Activated CD8-positive, alpha-beta T cell treated with anti-CD3 and anti-CD28 coated beads, Interleukin-2, amount 10 ng/mL, durations not matched to agents 7 days and 5 days (primary cell): ENCODE results near the gene GPR15. TPM values are rescaled to one million over a fixed set of nuclear protein-coding genes. Genes with fewer than 3 reads are reported as not detected.

Source experiments
- total RNA-seq, 2 experiments: library from RNA; stranded (reverse); gene quantifications; one replicate each; pipeline ENCODE4 v1.2.3, GENCODE V29; 2021

GPR15 gene
- total RNA-seq, 2 experiments from 2014 or later = 18.9 to 19.7 TPM

Other genes starting within 250 kb of the GPR15 start
- gene OR5H2, start 249.5 kb upstream of the GPR15 start, total RNA-seq = not detected
- not detected for gene OR5K4, start 178.1 kb upstream of the GPR15 start, total RNA-seq
- gene OR5K3, start 141.3 kb upstream of the GPR15 start, total RNA-seq = not detected
- not detected for gene OR5K1, start 68.8 kb upstream of the GPR15 start, total RNA-seq
- not detected for gene OR5K2, start 34.3 kb upstream of the GPR15 start, total RNA-seq
- 100 to 1,000 TPM; 410 to 414 TPM for gene CLDND1, start 9.1 kb upstream of the GPR15 start, total RNA-seq
- gene CPOX, start 61.6 kb downstream of the GPR15 start, total RNA-seq = 10 to 100 TPM; 63.8 to 65.3 TPM
- gene ST3GAL6, start 231.4 kb downstream of the GPR15 start, total RNA-seq = not detected